ENCODE results near the gene BABAM2.

BABAM2 gene

DNA sequence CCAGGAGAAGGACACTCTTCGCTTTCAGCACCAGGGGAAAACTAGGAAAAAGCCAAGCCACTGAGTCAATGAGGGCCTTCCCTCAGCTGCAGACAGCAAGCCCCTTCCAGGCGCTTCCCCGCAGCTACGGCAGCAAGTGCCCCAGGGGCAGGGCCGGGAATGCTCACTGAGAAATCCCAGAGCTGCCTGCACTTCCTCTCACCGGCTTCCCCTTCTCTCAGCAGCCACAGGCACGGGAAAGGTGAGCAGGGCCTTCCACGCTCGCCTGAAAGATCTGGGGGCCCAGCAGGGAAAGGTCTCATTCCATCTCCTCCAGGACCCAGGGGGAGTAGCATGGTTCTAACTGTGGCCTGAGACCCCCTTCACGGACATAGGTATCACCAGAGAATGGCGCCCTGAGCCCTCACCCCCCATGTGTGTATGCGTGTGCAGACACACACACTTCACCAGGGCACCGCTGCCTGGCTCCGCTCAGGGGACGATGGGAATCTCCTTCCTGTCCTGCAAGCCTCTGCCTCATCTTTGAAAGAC lies 472.5 kb downstream of the BABAM2 start (continued):
- TF ChIP-seq ZNF561 (tag by site-specific recombination; IDR thresholded peaks at IDR 0.05; ENCODE audit: borderline replicate concordance), result no peak
- no peak for TF ChIP-seq ZXDB (tag by site-specific recombination; IDR thresholded peaks at IDR 0.05)
- no peak for TF ChIP-seq ZNF792 (tag by site-specific recombination; IDR thresholded peaks at IDR 0.05)
- TF ChIP-seq ZNF747 (tag by site-specific recombination; IDR thresholded peaks at IDR 0.05), result no peak
- no peak for TF ChIP-seq ZNF777 (tag by site-specific recombination; IDR thresholded peaks at IDR 0.05; ENCODE audit: borderline replicate concordance)
- no peak for TF ChIP-seq KLF8 (tag by site-specific recombination; IDR thresholded peaks at IDR 0.05)
- TF ChIP-seq OVOL3 (tag by site-specific recombination; IDR thresholded peaks at IDR 0.05), result no peak

DNA sequence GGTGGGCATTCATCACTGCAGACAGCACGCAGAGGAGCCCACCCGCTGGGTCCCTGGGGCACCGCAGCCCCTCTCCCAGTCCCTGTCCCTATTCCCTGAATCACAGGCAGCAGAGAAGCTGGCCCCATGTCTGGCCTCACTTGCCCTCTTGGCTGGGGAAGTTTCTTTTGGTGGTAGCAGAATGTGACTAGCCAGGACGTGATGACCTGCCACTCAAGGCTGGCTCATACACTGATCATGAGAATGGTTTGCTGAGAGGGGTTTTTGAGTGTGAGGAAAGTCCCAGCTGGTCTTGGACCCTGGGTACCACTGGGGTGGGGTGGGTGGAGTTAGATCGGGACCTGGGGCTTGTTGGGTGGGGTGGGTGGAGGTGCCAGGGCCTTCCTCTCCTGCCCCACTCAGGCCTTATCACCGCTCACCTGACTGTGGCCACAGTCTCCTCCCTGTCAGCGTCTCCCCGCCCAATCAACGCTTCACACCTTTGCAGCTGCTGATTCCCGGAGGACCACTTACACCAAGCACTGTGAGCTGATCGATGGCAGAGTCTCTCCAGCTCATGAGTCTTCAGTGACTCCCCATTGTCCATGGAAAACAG lies 473.3 kb downstream of the BABAM2 start:
- Histone ChIP-seq H3K4me3 (ENCODE audit: low read depth, low read length) (no peak overlapping the region), H3K9me3 (ENCODE audit: control insufficient read depth, insufficient read depth, low read depth, low read length) (no peaks in the 10 kb centered on the region), H3K4me1 (ENCODE audit: control insufficient read depth, insufficient read depth, low read length) (no peaks in the 10 kb centered on the region; the same call in 1 of the 2 replicates), H3K27ac (ENCODE audit: extremely low read depth, low read depth, low read length) (no peak overlapping the region), H3K36me3 (ENCODE audit: control insufficient read depth in 2 of 2, insufficient read depth in 1 of 2, low read length in 2 of 2) (no peaks in the 10 kb centered on the region)
- no peak for TF ChIP-seq ZBTB26 (tag by site-specific recombination; optimal IDR thresholded peaks at IDR 0.05)
- TF ChIP-seq KLF1 (tag by site-specific recombination; IDR thresholded peaks at IDR 0.05), result peak; percentile 42; the same call in 1 of the 2 replicates
- no peak for TF ChIP-seq ZNF530 (tag by site-specific recombination; IDR thresholded peaks at IDR 0.05; ENCODE audit: low read depth)
- 0 out of 2 replicates have a peak, but pooled peaks have one; percentile 32 for TF ChIP-seq EGR2 (tag by site-specific recombination; IDR thresholded peaks at IDR 0.05; ENCODE audit: low read depth)
- TF ChIP-seq ZBTB48 (tag by site-specific recombination; IDR thresholded peaks at IDR 0.05), result no peak
- CTCF ChIA-PET, result no interaction called here
- POLR2A ChIA-PET, result interaction anchor here (0.6 kb wide), 1 partner anchor 1783 kb away, joined by 3 read pairs; the partner anchor contains the start of gene YPEL5

DNA sequence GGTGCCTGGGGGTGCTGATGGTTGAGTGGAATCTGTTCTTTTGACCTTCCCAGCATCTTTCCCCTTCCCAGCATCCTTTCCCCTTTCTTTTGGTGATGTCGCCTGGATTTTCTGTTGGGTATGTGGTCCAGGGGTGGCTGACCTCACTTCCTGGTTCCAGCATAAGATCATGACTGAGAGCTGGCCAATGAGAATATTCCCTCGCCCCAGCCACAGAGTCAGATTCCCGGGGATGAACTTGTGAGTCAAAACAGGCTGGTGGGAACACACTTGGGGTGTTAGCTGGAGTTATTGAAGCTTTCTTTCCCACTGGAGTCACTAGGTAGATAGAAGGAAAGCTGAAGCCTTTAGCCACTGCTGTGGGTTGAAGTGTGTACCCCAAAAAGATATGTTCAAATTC lies 474.1 kb downstream of the BABAM2 start:
- no peaks in the 10 kb centered on the region for H3K4me1 ChIP-seq (ENCODE audit: control insufficient read depth, insufficient read depth, low read length)
- H3K4me3 ChIP-seq (ENCODE audit: low read depth, low read length), result no peak overlapping the region
- ChIA-PET CTCF (no interaction called here), POLR2A (no interaction called here)
- no peak overlapping the region for H3K27ac ChIP-seq (ENCODE audit: extremely low read depth, low read depth, low read length)
- no peaks in the 10 kb centered on the region for H3K36me3 ChIP-seq (ENCODE audit: control insufficient read depth in 2 of 2, insufficient read depth in 1 of 2, low read length in 2 of 2)
- no peaks in the 10 kb centered on the region for H3K9me3 ChIP-seq (ENCODE audit: control insufficient read depth, insufficient read depth, low read depth, low read length)
- TF ChIP-seq, protein P1, sequence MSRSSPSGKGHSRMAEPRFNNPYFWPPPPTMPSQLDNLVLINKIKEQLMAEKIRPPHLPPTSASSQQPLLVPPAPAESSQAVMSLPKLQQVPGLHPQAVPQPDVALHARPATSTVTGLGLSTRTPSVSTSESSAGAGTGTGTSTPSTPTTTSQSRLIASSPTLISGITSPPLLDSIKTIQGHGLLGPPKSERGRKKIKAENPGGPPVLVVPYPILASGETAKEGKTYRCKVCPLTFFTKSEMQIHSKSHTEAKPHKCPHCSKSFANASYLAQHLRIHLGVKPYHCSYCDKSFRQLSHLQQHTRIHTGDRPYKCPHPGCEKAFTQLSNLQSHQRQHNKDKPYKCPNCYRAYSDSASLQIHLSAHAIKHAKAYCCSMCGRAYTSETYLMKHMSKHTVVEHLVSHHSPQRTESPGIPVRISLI (tag by site-specific recombination; IDR thresholded peaks at IDR 0.05), result no peak
- TF ChIP-seq, protein P2, sequence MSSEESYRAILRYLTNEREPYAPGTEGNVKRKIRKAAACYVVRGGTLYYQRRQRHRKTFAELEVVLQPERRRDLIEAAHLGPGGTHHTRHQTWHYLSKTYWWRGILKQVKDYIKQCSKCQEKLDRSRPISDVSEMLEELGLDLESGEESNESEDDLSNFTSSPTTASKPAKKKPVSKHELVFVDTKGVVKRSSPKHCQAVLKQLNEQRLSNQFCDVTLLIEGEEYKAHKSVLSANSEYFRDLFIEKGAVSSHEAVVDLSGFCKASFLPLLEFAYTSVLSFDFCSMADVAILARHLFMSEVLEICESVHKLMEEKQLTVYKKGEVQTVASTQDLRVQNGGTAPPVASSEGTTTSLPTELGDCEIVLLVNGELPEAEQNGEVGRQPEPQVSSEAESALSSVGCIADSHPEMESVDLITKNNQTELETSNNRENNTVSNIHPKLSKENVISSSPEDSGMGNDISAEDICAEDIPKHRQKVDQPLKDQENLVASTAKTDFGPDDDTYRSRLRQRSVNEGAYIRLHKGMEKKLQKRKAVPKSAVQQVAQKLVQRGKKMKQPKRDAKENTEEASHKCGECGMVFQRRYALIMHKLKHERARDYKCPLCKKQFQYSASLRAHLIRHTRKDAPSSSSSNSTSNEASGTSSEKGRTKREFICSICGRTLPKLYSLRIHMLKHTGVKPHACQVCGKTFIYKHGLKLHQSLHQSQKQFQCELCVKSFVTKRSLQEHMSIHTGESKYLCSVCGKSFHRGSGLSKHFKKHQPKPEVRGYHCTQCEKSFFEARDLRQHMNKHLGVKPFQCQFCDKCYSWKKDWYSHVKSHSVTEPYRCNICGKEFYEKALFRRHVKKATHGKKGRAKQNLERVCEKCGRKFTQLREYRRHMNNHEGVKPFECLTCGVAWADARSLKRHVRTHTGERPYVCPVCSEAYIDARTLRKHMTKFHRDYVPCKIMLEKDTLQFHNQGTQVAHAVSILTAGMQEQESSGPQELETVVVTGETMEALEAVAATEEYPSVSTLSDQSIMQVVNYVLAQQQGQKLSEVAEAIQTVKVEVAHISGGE (tag by site-specific recombination; conservative IDR thresholded peaks at IDR 0.05; ENCODE audit: low read depth), result no peak
- TF ChIP-seq ZNF2 (tag by site-specific recombination; IDR thresholded peaks at IDR 0.05) (no peak), ZNF449 (tag by site-specific recombination; IDR thresholded peaks at IDR 0.05) (no peak), GLI4 (tag by site-specific recombination; IDR thresholded peaks at IDR 0.05) (no peak), ZNF140 (tag by site-specific recombination; IDR thresholded peaks at IDR 0.05) (no peak), ZNF175 (tag by site-specific recombination; IDR thresholded peaks at IDR 0.05) (no peak), ZNF514 (tag by site-specific recombination; IDR thresholded peaks at IDR 0.05) (no peak)
- TF ChIP-seq, protein P3, sequence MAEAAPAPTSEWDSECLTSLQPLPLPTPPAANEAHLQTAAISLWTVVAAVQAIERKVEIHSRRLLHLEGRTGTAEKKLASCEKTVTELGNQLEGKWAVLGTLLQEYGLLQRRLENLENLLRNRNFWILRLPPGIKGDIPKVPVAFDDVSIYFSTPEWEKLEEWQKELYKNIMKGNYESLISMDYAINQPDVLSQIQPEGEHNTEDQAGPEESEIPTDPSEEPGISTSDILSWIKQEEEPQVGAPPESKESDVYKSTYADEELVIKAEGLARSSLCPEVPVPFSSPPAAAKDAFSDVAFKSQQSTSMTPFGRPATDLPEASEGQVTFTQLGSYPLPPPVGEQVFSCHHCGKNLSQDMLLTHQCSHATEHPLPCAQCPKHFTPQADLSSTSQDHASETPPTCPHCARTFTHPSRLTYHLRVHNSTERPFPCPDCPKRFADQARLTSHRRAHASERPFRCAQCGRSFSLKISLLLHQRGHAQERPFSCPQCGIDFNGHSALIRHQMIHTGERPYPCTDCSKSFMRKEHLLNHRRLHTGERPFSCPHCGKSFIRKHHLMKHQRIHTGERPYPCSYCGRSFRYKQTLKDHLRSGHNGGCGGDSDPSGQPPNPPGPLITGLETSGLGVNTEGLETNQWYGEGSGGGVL (tag by site-specific recombination; IDR thresholded peaks at IDR 0.05), result no peak
